Measurements from ENCODE around the gene INTS14. TPM values are rescaled to one million over a fixed set of nuclear protein-coding genes. Genes with fewer than 3 reads are reported as not detected.

Gene INTS14
- total RNA-seq, 4 donors from 2014 or later: 16.5 to 38.7 (median 26.7) TPM

- peaks cover 0 to 11% (median 0%) of the 10 kb centered on the region in 3 donors for H3K4me1 ChIP-seq
- peak overlapping the region in 2 of 4 donors; percentile 29 to 34 for H3K27ac ChIP-seq
- no peaks in the 10 kb centered on the region for H3K36me3 ChIP-seq
- intact Hi-C loops (cut with DNase I): loop anchor here (5.0 kb wide), 1 partner anchor 215 kb away; no protein-coding TSS in a partner anchor
- H3K27me3 ChIP-seq: no peaks in the 10 kb centered on the region
- no peak for TF ChIP-seq CTCF (IDR thresholded peaks at IDR 0.05)
- TF ChIP-seq POLR2A (IDR thresholded peaks at IDR 0.05): no peak
- H3K4me3 ChIP-seq: no peak overlapping the region
- no peaks in the 10 kb centered on the region for H3K9me3 ChIP-seq
- WGBS, 2 donors: 46 to 48% methylated on average over 5 of the region's 6 CpGs
- DNase-seq: no peak
Observed at GRCh38 chr15:65641768-65642475, 31.0 kb upstream of the INTS14 start.

- Histone ChIP-seq H3K36me3 (no peaks in the 10 kb centered on the region), H3K4me1 (peaks cover 0 to 11% (median 0%) of the 10 kb centered on the region in 3 donors), H3K4me3 (no peak overlapping the region), H3K9me3 (no peaks in the 10 kb centered on the region), H3K27me3 (no peaks in the 10 kb centered on the region), H3K27ac (no peak overlapping the region)
- intact Hi-C loops (cut with DNase I): no loop called here
- 72% methylated on average over 5 of the region's 6 CpGs; no CpG with 5 or more reads in 1 of the 2 donors for WGBS, 2 donors
- no peak for DNase-seq
- TF ChIP-seq POLR2A (IDR thresholded peaks at IDR 0.05) (no peak), CTCF (IDR thresholded peaks at IDR 0.05) (no peak)
Observed at GRCh38 chr15:65639509-65639908, 28.6 kb upstream of the INTS14 start.

- intact Hi-C loops (cut with DNase I): no loop called here
- Histone ChIP-seq H3K4me3 (no peak overlapping the region), H3K27ac (no peak overlapping the region), H3K4me1 (peaks cover 0 to 11% (median 0%) of the 10 kb centered on the region in 3 donors), H3K27me3 (no peaks in the 10 kb centered on the region), H3K9me3 (no peaks in the 10 kb centered on the region), H3K36me3 (no peaks in the 10 kb centered on the region)
- WGBS, 2 donors: 1 to 2% methylated on average over 3 of the region's 3 CpGs
- TF ChIP-seq CTCF (IDR thresholded peaks at IDR 0.05) (peak; percentile 62 to 80 (median 74)), POLR2A (IDR thresholded peaks at IDR 0.05) (no peak)
- no peak for DNase-seq
Observed at GRCh38 chr15:65638681-65639089, 27.8 kb upstream of the INTS14 start.

- intact Hi-C loops (cut with DNase I): no loop called here
- Histone ChIP-seq H3K4me3 (no peak overlapping the region), H3K9me3 (no peaks in the 10 kb centered on the region), H3K27ac (no peak overlapping the region), H3K36me3 (no peaks in the 10 kb centered on the region), H3K4me1 (peaks cover 0 to 11% (median 0%) of the 10 kb centered on the region in 3 donors), H3K27me3 (no peaks in the 10 kb centered on the region)
- TF ChIP-seq POLR2A (IDR thresholded peaks at IDR 0.05) (no peak), CTCF (IDR thresholded peaks at IDR 0.05) (no peak)
- DNase-seq: no peak
- 67 to 100% methylated on average over 1 to 2 of the region's 5 CpGs for WGBS, 2 donors
Observed at GRCh38 chr15:65638109-65638508, 27.2 kb upstream of the INTS14 start.

- 82 to 100% methylated on average over 1 of the region's 1 CpG for WGBS, 2 donors
- Histone ChIP-seq H3K4me3 (no peak overlapping the region), H3K4me1 (peaks cover 0 to 8% (median 0%) of the 10 kb centered on the region in 3 donors), H3K36me3 (no peaks in the 10 kb centered on the region), H3K27ac (no peak overlapping the region), H3K27me3 (no peaks in the 10 kb centered on the region), H3K9me3 (no peaks in the 10 kb centered on the region)
- DNase-seq: no peak
- intact Hi-C loops (cut with DNase I): no loop called here
- TF ChIP-seq POLR2A (IDR thresholded peaks at IDR 0.05): no peak
- no peak for TF ChIP-seq CTCF (IDR thresholded peaks at IDR 0.05)
Observed at GRCh38 chr15:65634356-65634755, 23.4 kb upstream of the INTS14 start.

All from esophagus squamous epithelium (tissue), 5 donors.